ENCODE results near the gene CTU2.

The CTU2 gene

GRCh38 chr16:88726981-88727380 is 20.7 kb downstream of the CTU2 start:
- in situ Hi-C loops (cut with HindIII; ENCODE audit: low sequenced_read_pairs), result no loop called here

GRCh38 chr16:88727871-88728270 is 21.6 kb downstream of the CTU2 start:
- in situ Hi-C loops (cut with HindIII; ENCODE audit: low sequenced_read_pairs), result no loop called here

- in situ Hi-C loops (cut with HindIII; ENCODE audit: low sequenced_read_pairs), result no loop called here
Measured at GRCh38 chr16:88730632-88731607, 24.6 kb downstream of the CTU2 start.

- in situ Hi-C loops (cut with HindIII; ENCODE audit: low sequenced_read_pairs), result no loop called here
Measured at GRCh38 chr16:88731699-88732098, 25.4 kb downstream of the CTU2 start.

GRCh38 chr16:88732172-88732960 is 26.1 kb downstream of the CTU2 start:
- in situ Hi-C loops (cut with HindIII; ENCODE audit: low sequenced_read_pairs), result no loop called here

GRCh38 chr16:88732961-88733294 is 26.6 kb downstream of the CTU2 start:
- in situ Hi-C loops (cut with HindIII; ENCODE audit: low sequenced_read_pairs), result no loop called here

GRCh38 chr16:88733630-88734360 is 27.5 kb downstream of the CTU2 start:
- in situ Hi-C loops (cut with HindIII; ENCODE audit: low sequenced_read_pairs), result no loop called here

GRCh38 chr16:88734361-88734728 is 28.0 kb downstream of the CTU2 start:
- in situ Hi-C loops (cut with HindIII; ENCODE audit: low sequenced_read_pairs), result no loop called here

GRCh38 chr16:88735121-88735520 is 28.8 kb downstream of the CTU2 start:
- in situ Hi-C loops (cut with HindIII; ENCODE audit: low sequenced_read_pairs), result no loop called here

GRCh38 chr16:88735616-88736015 is 29.3 kb downstream of the CTU2 start:
- in situ Hi-C loops (cut with HindIII; ENCODE audit: low sequenced_read_pairs), result no loop called here

GRCh38 chr16:88736088-88736487 is 29.8 kb downstream of the CTU2 start:
- in situ Hi-C loops (cut with HindIII; ENCODE audit: low sequenced_read_pairs), result no loop called here

GRCh38 chr16:88736496-88736895 is 30.2 kb downstream of the CTU2 start:
- in situ Hi-C loops (cut with HindIII; ENCODE audit: low sequenced_read_pairs), result no loop called here

- in situ Hi-C loops (cut with HindIII; ENCODE audit: low sequenced_read_pairs), result no loop called here
Measured at GRCh38 chr16:88737298-88738150, 31.2 kb downstream of the CTU2 start.

GRCh38 chr16:88738151-88739084 is 32.1 kb downstream of the CTU2 start:
- in situ Hi-C loops (cut with HindIII; ENCODE audit: low sequenced_read_pairs), result no loop called here

- in situ Hi-C loops (cut with HindIII; ENCODE audit: low sequenced_read_pairs), result no loop called here
Measured at GRCh38 chr16:88739139-88739976, 33.1 kb downstream of the CTU2 start.

GRCh38 chr16:88739977-88740726 is 33.8 kb downstream of the CTU2 start:
- in situ Hi-C loops (cut with HindIII; ENCODE audit: low sequenced_read_pairs), result no loop called here

GRCh38 chr16:88740727-88741055 is 34.4 kb downstream of the CTU2 start:
- in situ Hi-C loops (cut with HindIII; ENCODE audit: low sequenced_read_pairs), result no loop called here

- in situ Hi-C loops (cut with HindIII; ENCODE audit: low sequenced_read_pairs), result no loop called here
Measured at GRCh38 chr16:88741368-88741767, 35.1 kb downstream of the CTU2 start.

Data from endothelial cell of hepatic sinusoid (primary cell).